ENCODE data around the gene DLGAP1.
A peak's percentile ranks its signal among the peaks of the same experiment; 100 is the strongest.

The DLGAP1 gene

DNA sequence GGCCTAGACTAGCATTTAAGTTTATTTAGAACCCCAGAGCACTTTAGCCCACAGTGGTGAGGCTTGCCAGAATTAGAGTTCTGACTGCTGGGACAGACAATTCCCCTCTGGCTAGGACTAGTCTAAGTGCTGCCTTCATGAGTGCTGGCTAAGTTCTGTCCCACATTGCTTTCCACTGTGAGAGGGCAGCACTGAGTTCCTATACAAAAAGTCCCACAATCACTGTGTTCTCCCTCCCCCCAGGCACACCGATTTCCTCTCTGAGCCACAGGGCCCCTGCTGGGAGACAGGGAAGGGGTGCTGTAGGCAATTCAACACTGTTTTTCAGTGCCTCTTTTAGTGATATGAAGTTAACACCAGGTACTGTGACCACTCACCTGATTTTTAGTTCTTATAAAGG, 310.9 kb downstream of the DLGAP1 start:
- no peak for DNase-seq

DNA sequence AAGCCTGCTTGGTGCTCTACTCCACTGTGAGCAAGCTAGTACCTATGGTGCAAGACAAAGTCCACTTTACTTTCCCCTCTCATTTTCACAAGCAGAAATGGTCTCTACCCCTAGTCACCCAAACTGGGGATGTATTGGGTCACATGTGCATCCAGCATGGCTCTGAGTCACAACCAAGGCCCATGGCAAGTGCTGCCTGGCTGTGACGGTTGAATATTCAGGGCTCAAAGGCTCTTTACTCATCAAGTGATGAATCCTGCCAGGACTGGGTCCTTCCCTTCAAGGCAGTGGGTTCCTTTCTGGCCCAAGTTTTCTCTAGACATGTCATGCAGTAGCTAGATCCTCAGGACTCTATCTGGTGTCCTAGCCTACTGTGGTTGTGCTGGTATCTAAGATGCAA, 311.5 kb downstream of the DLGAP1 start:
- DNase-seq: no peak

GRCh38 chr18:4142876-4143275, 312.2 kb downstream of the DLGAP1 start:
- no peak for DNase-seq

GRCh38 chr18:4134700-4135099, 320.4 kb downstream of the DLGAP1 start:
- no peak for DNase-seq

- DNase-seq: no peak
These were observed 324.1 kb downstream of the DLGAP1 start for GRCh38 chr18:4130734-4131719.

- no peak for DNase-seq
These were observed 328.2 kb downstream of the DLGAP1 start for GRCh38 chr18:4126939-4127338.

GRCh38 chr18:4125627-4126230, 329.4 kb downstream of the DLGAP1 start:
- DNase-seq: no peak

- no peak for DNase-seq
These were observed 329.9 kb downstream of the DLGAP1 start for GRCh38 chr18:4125224-4125623.

GRCh38 chr18:4119813-4120212, 335.3 kb downstream of the DLGAP1 start:
- DNase-seq: no peak

DNA sequence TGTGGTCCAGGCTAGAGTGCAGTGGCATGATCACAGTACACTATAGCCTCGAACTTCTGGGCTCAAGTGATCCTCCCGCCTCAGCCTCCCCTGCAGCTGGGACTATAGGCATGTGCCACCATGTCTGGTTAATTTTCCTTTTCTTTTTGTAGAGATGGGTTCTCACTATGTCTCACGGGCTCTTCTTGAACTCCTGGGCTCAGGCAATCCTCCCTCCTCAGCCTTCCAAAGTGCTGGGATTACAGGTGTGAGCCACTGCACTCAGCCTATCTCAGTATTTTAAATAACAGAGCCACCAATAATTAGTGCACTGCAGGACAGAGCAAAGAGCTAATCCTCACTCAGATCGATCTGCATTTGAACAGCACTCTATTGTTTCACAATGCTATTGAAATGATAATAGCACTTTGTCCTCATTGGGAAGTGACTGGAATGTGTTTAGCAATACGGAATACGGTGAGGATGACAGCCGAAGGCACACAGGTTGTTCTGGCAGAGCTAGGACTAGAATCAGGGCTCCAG, 335.9 kb downstream of the DLGAP1 start:
- no peak for DNase-seq

DNA sequence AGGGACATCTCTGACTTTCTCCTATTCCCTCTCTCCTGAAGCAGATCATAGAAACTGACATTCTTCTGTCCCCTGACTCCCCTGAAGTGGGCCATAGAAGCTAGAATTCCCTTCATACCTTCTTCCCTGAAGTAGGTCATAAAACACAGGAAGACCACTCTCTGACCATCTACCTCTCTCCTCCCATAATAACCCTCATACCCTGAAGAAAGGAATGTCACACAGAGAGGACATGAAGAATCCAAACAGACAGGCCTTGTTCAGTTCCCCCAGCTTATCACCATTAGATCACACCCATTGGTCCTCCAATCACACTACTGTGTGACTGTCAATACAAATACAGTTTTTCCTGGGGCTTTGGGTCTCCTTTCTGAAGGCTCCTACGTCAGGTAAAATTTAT, 347.1 kb downstream of the DLGAP1 start:
- DNase-seq: no peak

GRCh38 chr18:4107049-4107467, 348.0 kb downstream of the DLGAP1 start:
- no peak for DNase-seq

- DNase-seq: peak; percentile 4
These were observed 348.6 kb downstream of the DLGAP1 start for GRCh38 chr18:4106407-4107033.

DNA sequence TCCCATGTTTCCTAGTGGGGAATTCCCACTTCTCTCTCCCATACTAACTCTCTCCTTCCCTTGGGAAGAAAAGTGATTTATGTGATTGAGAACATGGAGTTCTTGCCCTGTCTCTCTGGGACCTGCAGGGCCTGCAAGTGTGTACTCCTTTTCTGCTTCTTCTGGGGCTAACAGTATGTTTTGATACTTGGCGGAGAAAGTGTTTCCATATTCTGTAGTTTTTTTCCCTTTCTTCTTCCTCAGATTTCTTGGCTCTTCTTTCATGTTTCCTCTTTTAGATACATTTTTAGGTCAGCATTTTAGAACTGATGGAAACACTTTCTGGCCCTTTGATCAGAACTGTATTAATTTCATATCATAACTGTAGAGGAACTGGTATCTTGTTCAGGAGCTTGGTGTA, 352.2 kb downstream of the DLGAP1 start:
- DNase-seq: no peak

GRCh38 chr18:4101009-4101408, 354.1 kb downstream of the DLGAP1 start:
- DNase-seq: no peak

DNA sequence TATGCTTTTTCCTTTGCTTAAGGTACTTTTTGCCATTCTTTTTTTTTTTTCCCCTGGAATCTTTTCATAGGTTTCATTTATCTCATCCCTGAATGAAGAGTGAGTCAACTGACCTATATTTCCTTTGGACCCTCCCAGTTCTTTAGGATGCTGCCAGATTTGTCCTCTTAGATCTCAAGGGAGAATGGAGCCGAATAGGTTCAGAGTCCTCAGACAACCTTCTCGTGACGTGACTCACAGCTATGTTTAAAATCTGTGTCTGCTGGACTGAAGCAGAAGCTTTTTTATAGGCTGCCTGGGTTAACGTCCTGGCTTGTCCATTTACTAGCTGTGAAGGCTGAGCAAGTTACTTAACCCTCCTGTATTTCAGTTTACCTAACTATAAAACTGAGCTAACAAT, 358.6 kb downstream of the DLGAP1 start:
- DNase-seq: no peak

DNA sequence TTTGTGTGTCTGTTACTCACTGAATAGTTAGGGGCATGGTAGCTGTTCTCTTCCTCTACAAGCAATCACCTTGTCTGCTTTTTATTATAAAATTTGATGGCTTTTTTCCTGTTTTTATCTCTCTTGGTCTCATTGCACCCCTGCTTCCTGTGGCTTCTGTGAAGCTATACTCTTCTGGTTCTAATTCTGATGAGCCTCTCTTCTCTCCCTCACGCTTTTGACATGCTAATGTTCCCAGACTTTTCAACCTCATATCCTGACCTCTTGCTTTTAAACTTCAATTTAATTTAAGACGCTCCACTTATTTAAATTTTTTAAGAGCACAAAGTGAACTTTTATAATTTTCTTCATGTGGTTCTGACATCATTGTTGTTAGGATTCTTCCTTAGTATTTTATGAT, 361.4 kb downstream of the DLGAP1 start:
- no peak for DNase-seq

DNA sequence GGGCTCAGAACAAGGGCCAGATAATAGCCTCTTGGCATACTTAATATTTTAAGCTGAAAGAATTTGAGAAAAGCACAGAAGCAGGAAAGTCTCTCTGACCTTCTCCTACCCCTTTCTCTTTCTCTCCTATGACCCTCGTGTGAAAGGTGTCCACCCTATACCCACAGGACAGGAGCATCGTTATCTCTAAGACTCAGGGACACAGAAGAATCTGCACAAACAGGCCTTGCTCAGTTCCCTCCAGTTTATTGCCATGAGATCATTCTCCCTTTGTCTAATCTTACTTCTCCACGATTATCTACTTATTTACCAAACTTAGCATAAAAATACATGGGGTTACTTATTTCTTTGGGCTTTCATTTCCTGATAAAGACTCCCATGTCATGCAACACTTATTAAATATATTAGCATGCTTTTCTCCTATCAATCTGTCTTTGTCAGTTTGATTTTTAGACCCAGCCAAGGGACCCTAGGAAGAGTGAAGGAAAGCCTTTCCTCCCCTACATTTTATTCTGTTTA, 370.7 kb downstream of the DLGAP1 start:
- no peak for DNase-seq

GRCh38 chr18:4078246-4078645, 376.9 kb downstream of the DLGAP1 start:
- DNase-seq: no peak

DNA sequence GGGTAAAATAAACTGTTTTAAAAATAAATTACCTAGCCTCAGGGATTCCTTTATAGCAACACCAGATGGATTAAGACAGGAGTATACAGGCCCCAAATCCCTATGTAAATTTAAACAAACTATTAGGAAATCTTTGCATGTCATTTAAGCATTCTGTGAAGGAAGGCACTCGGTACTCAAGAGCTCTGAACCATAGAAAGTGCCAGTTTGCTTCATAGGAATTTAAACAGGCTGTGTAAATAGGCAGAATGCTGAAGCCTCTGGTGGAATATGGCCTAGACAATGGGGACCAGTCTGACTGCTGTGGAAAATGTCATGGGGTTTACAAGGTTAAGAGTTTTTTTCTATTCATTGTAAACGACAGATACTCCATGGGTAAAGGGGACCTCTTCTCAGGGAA, 377.4 kb downstream of the DLGAP1 start:
- no peak for DNase-seq

DNA sequence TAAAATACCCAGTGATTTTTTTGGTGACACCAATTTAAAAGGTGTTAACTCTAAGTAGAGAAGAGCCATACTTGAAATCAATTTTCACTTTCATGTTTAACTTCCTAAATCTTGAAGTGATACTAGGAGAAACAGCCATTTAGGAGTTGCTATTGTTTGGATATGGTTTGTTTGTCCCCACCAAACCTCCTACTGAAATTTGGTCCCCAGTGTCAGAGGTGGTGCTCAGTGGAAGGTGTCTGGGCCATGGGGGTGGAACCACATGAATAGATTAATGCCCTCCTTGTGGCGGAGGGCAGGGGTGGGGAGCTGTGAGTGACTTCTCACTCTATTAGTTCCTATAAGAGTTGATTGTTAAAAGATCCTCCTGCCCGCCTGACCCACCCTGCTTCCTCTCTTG, 377.9 kb downstream of the DLGAP1 start:
- no peak for DNase-seq

- no peak for DNase-seq
These were observed 380.5 kb downstream of the DLGAP1 start for GRCh38 chr18:4074647-4075046.

- DNase-seq: no peak
These were observed 385.9 kb downstream of the DLGAP1 start for GRCh38 chr18:4069183-4069582.

All from NK-92 treated with Interleukin-12 subunit alpha and Interleukin-12 subunit beta, amount 100 ng/mL, for 24 hours (cell line).